Measurements from ENCODE around the gene SDCBP2. TPM values are rescaled to one million over a fixed set of nuclear protein-coding genes. Genes with fewer than 3 reads are reported as not detected.

Gene SDCBP2
- total RNA-seq, 4 donors from 2014 or later, result 90.2 to 175 (median 134) TPM

DNA sequence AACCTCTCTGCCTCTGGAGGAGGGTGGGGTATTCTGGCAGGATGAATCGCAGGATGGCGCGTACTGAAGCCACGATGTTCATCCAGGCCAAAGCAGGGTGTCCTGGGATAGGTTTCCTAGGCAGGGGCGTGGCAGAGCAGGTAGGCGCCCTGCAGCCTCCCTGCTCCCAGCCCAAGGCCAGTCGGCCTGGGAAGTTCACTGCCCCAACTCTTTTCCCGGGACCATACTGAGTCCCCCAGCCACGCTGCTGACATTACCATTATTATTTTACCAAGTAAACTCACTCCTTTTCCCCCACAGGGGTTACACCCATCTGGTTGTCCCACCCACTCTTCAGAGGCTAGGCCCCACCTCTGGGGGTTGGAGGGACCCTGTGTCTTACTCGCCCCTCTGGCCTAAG lies 21.8 kb downstream of the SDCBP2 start:
- WGBS, 2 donors, result 80 to 87% methylated on average over 6 to 10 of the region's 10 CpGs
- Histone ChIP-seq H3K4me1 (no peaks in the 10 kb centered on the region), H3K27me3 (no peaks in the 10 kb centered on the region), H3K27ac (no peak overlapping the region), H3K4me3 (no peak overlapping the region), H3K9me3 (no peaks in the 10 kb centered on the region), H3K36me3 (peaks cover 0 to 54% (median 0%) of the 10 kb centered on the region in 3 donors)
- DNase-seq, result no peak
- intact Hi-C loops (cut with DNase I), result no loop called here
- TF ChIP-seq CTCF (IDR thresholded peaks at IDR 0.05) (no peak), POLR2A (IDR thresholded peaks at IDR 0.05) (no peak)

- no peak for TF ChIP-seq POLR2A (IDR thresholded peaks at IDR 0.05)
- no peak for TF ChIP-seq CTCF (IDR thresholded peaks at IDR 0.05)
- WGBS, 2 donors, result 76 to 80% methylated on average over 2 to 3 of the region's 14 CpGs
- no peaks in the 10 kb centered on the region for H3K27me3 ChIP-seq
- no peak overlapping the region for H3K4me3 ChIP-seq
- intact Hi-C loops (cut with DNase I), result no loop called here
- DNase-seq, result no peak
- H3K9me3 ChIP-seq, result no peaks in the 10 kb centered on the region
- no peaks in the 10 kb centered on the region for H3K4me1 ChIP-seq
- H3K27ac ChIP-seq, result no peak overlapping the region
- H3K36me3 ChIP-seq, result peaks cover 0 to 51% (median 0%) of the 10 kb centered on the region in 3 donors
These were observed 22.4 kb downstream of the SDCBP2 start for GRCh38 chr20:1306316-1307135.

DNA sequence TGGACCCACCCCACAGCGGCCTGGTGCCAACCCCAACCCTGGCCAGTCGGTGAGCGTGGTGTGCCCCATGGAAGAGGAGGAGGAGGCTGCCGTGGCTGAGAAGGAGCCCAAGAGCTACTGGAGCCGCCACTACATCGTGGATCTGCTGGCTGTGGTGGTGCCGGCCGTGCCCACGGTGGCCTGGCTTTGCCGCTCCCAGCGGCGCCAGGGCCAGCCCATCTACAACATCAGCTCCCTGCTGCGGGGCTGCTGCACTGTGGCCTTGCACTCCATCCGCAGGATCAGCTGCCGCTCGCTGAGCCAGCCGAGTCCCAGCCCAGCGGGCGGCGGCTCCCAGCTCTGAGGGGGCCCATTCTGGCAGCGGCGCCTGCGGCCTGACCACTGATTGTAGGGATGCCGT lies 23.2 kb downstream of the SDCBP2 start:
- TF ChIP-seq CTCF (IDR thresholded peaks at IDR 0.05), result no peak
- no peak for TF ChIP-seq POLR2A (IDR thresholded peaks at IDR 0.05)
- 87 to 95% methylated on average over 4 to 10 of the region's 24 CpGs for WGBS, 2 donors
- no peak overlapping the region for H3K27ac ChIP-seq
- H3K4me1 ChIP-seq, result peaks cover 0 to 6% (median 3%) of the 10 kb centered on the region in 3 donors
- H3K4me3 ChIP-seq, result no peak overlapping the region
- intact Hi-C loops (cut with DNase I), result no loop called here
- DNase-seq, result no peak
- no peaks in the 10 kb centered on the region for H3K27me3 ChIP-seq
- no peaks in the 10 kb centered on the region for H3K9me3 ChIP-seq
- peaks cover 0 to 45% (median 0%) of the 10 kb centered on the region in 3 donors for H3K36me3 ChIP-seq

GRCh38 chr20:1304710-1305515 lies 24.0 kb downstream of the SDCBP2 start:
- Histone ChIP-seq H3K4me1 (peaks cover 0 to 9% (median 7%) of the 10 kb centered on the region in 3 donors), H3K36me3 (peaks cover 0 to 37% (median 0%) of the 10 kb centered on the region in 3 donors), H3K9me3 (no peaks in the 10 kb centered on the region), H3K27ac (no peak overlapping the region), H3K4me3 (no peak overlapping the region), H3K27me3 (no peaks in the 10 kb centered on the region)
- TF ChIP-seq POLR2A (IDR thresholded peaks at IDR 0.05) (no peak), CTCF (IDR thresholded peaks at IDR 0.05) (no peak)
- no peak for DNase-seq
- intact Hi-C loops (cut with DNase I), result no loop called here
- WGBS, 2 donors, result 83 to 88% methylated on average over 3 to 5 of the region's 31 CpGs
